HUDEP-2 (cell line): Measurements from ENCODE around the gene MLEC.
A peak's percentile ranks its signal among the peaks of the same experiment; 100 is the strongest.
"Not testable (repeated sequence)": the region's sequence is repeated elsewhere in the genome, so short reads cannot be mapped to it uniquely, and the experiment has no call there.

Experiments used
- DNase-seq, 76 experiments: peaks; one replicate each; lab custom pipeline; 2025; ENCODE audit not compliant: unreplicated experiment in 76 of 76; lab: John Stamatoyannopoulos, UW

MLEC gene

GRCh38 chr12:120661432-120661831 lies 25.5 kb upstream of the MLEC start:
- DNase-seq, result no peak

DNA sequence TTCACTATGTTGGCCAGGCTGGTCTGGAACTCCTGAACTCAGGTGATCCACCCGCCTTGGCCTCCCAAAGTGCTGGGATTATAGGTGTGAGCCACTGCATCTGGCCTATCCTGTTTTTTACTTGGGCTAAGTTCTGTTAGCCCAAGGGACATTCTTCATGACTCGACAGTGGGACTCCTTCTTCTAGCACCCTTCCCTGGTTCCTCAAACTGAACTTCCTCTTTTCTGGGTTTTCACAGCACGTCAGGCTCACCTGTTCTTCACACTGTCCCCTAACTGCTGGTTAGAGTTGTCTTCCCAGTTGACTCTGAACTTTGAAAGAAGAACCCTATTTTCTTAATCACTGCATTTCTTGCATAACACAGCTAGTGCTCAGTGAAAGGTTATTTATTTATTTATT lies 24.1 kb upstream of the MLEC start:
- DNase-seq, result no peak

DNA sequence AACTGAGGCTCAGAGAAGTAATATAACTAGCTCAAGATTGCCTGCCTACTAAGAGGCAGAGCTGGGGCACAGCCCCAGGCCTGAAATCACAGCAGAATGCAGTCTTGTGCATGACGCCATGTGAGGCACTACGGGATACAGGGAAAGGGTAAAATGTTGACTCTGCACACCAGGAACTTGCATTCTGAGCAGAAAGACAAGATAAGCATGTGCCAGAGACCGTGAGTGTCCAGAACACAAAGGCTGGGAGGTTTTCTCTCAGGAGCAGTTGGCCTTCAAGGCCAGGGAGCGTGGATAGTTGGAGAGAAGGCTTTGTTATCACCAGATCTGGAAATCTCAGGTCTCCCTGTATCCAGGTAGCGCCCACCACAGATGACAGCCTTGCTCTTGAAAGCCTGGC lies 23.2 kb upstream of the MLEC start:
- DNase-seq, result no peak

GRCh38 chr12:120666571-120667390 lies 20.2 kb upstream of the MLEC start:
- DNase-seq, result no peak

DNA sequence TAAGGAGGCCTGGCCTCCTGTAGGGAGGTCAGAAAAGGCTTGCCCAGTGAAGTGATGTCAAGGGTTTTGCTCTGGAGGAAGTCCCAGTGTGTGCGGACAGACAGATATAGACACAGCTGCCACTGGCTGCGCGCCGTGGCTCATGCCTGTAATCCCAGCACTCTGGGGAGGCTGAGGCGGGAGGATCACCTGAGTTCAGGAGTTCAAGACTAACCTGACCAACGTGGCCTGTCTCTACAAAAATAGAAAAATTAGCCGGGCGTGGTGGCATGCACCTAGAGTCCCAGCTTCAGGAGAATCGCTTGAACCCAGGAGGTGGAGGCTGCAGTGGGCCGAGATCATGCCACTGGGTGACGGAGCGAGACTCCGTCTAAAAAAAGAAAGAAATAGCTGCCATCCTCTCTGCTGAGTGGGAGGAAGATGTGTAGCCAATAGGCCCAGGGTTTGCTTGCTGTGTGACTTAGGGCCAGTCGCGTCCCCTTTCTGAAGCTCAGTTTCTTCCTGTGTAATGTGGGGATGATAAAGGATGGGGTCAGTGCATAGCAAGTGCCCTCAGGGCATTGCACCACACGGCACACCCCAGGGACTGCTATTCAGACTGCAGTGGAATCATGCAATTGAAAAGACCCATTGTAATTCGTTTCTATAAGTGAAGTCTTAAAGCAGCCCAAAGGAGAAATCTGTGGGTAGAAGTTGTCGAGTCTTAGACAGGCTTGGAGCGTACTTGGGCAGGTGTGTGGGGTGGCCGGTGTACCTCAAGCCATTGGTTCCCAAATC lies 18.7 kb upstream of the MLEC start:
- DNase-seq, result no peak

DNA sequence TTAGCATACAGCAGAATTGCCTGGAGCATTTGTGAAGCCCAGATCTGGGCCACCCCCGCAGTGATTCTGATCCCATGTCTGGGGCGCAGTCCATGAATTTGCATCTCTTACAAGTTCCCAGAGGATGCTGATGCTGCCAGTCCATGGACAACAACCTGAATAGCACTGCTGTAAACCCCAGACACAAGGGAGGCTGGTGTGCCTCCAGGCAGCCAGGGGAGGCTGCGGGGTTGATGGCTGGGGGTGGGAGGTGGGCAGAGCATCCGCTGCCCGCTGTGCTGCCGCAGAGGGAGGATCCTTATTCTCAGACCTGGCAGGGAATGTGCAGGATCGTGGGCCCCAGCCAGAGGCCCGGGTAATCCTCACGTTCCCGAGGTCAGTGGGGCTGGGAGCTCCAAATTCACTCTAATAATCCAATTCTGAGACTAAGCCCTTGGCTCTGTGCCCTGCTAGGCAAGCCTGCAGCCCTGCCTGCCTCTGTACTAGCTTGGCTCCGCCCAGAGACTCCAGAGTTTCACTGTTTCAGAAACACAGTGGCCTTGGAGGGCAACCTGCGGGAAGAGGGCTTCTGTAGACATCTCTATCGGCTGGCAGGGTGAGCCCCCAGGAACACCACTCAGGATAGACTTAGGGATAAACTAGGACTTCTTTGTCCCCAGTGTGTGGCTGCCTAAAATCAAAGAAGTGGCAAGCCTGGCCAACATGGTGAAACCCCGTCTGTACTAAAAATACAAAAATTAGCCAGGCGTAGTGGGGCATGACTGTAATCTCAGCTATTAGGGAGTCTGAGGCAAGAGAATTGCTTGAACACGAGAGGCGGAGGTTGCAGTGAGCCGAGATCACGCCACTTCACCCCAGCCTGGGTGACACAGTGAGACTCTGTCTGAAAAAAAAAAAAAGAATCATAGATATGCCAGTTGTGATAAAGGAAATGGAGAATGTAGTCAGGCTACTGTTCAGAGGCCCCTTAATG lies 17.8 kb upstream of the MLEC start:
- peak in 13 of 76 experiments; percentile 3 to 45 (median 11) for DNase-seq

- not testable (repeated sequence) for DNase-seq
Measured at GRCh38 chr12:120670237-120670636, 16.7 kb upstream of the MLEC start.

GRCh38 chr12:120670667-120671066 lies 16.3 kb upstream of the MLEC start:
- no peak for DNase-seq

GRCh38 chr12:120674097-120674636 lies 12.8 kb upstream of the MLEC start:
- DNase-seq, result no peak

DNA sequence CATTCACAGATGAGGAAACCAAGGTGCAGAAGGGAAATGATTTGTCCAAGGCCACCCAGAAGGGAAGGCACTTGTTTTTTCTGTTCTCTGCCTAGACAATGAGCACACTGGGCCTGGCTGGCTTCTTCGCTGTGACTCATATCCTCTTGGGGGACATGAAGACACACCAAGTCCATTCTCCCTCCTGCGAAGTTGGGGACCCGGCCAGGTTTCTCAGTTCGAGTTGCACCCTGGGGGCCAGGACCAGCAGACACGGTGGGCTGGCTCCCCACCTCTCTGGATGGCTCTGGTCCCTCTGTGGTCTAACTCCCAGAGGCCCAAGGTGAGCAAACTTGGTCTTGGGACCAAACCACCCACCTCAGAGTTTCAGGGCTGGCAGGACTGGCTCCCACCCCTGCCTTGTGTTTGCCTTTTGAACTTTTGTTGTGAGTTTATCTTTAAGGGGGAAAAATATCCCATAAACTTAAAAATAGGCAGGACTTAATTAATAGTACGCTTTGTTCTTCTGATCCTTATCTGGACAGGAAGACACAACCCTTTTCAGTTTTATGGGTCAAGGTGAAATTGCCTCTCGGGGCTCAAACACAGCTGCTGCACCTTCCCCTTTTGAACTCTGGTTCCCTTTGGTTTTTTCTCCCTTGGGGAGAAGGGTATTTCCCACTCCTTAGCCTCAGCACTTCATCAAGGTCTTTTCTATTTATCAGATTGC lies 9.0 kb upstream of the MLEC start:
- no peak for DNase-seq

DNA sequence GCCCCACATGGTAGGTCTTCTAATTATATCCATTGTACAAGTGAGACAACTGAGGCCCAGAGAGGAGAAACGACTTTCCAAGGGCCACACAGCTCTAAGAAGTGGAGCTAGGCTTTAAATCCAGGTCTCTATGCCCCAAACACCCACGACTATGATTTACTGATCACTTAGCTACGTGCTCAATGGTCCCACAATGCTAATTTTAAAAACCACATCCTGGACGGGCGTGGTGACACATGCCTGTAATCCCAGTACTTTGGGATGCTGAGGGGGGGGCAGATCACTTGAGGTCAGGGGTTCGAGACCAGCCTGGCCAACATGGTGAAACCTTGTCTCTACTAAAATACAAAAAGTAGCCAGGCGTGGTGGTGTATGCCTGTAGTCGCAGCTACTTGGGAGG lies 8.4 kb upstream of the MLEC start:
- no peak for DNase-seq

DNA sequence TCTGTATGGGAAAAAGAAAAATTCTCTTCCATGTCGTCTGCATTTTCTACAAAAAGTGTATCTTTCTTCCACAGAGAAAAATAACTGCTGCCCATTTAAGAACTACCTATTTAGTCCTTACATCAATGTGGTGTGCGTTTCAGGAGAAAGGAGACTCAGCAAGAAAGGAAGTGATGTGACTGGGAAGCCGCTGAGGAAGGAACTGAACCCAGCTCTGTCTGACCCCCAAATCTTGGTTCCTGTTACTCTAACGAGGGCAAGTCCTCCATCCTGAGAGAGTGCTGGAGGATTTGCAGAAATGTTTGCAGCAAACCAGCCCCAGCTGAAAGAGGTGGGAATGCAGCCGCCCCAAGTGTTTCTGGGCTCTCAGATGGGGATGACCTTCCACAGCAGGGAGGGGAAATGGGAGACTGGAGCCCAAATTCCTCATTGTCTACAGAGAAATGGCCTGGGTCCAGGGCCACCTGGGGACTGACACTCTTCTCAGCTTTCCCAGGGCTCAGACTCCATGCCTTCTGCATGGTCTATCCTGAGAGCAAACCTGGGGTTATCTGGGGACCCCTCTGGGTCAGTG lies 6.7 kb upstream of the MLEC start:
- no peak for DNase-seq

DNA sequence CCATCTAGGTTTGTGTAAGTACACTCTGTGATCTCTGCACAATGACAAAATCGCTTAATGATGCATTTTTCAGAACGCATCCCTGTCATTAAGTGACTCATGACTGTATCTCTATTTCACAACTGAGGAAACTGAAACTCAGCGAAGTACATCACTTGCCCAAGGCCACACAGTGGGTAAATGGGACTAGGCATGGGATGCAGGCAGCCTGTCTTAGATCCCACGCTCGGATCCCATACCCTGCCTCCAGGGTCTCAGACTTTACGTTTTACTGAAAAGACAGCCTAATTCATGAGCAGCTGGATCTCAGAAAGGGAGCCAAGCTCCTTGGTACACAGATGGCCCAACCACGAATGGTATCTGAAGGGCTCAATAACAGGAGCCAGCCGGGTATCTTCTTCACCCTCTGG lies 2.4 kb upstream of the MLEC start:
- no peak for DNase-seq

- no peak for DNase-seq
Measured at GRCh38 chr12:120685522-120685921, 1.4 kb upstream of the MLEC start.

DNA sequence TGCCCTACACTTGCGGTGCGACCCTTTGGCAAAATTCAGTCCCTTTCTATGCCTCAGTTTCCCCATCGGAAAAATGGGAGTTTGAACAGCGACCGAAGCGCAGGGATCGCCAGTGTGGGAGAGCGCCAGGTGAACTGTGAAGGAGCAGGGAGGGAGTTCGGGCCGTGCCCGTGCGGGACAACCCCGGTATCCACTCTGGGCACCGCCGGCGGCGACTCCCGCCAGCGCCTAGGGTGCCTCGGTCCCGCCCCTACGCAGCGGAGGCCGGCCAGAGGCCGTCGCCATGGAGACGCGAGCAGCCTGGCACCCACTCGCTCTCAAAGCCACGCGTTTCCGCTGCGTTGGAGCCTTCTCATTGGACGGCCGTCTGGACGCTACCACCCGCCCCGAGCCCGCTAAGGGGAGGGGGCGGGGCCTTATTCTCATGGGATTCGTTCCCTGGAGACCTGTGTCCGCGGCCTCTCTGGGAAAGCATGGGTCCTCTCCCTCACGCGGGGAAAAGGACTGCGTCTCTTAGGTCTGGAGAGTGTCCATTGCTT lies 729 bp upstream of the MLEC start:
- peak; percentile 45 to 99 (median 95) for DNase-seq

GRCh38 chr12:120687578-120688289 lies 785 bp downstream of the MLEC start:
- peak in 38 of 76 experiments; percentile 4 to 45 (median 21) for DNase-seq

GRCh38 chr12:120688527-120689071 lies 1.6 kb downstream of the MLEC start:
- peak in 29 of 76 experiments; percentile 3 to 34 (median 16) for DNase-seq

- DNase-seq, result no peak
Measured at GRCh38 chr12:120689397-120690082, 2.6 kb downstream of the MLEC start.
